Measurements from ENCODE around the gene MAD1L1.

The MAD1L1 gene

GRCh38 chr7:1913466-1914282 lies 319.1 kb downstream of the MAD1L1 start:
- DNase-seq (ENCODE audit: low spot score) = no peak

DNA sequence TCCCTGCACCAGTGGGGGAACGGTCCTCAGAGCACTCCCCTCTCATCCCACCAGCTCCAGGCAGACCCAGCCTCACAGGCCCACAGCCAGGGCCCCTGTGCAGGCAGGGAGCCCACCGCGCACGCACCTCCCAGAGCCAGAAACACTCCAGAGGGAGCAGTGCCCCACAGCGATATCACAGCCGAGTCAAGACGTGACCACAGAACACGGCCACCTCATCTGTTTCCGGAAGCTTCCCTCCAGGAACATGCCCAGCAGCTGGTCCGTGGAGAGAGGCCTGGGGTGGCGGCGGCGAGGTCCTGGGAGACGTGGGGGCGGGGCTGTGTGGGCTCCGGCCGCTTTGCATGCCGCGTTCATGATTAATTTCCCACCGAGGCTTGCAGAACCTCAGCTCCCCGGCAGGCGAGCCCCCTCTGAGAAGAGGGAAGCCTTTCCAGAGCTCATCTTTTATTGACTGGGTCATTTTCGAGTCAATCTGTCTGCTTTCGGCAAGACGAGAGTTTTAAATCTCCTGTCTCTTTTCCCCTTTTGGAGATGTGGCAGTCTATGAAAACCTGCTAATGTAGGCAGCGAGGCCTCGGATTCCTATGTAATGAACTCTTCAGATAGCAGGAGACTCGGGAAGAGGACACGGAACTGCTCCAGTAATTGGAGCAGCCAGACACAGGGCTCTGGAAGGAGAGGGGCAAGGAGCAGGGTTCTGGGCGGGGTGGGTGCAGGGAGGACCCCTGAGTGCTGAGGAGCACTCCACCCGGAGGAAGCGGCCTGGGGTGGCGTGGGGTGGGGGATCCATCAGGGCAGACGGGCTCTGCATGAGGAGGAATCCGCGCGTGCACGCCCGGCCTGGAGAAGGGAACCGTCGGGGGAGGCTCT lies 319.9 kb downstream of the MAD1L1 start:
- peak; percentile 77 for DNase-seq (ENCODE audit: low spot score)

DNA sequence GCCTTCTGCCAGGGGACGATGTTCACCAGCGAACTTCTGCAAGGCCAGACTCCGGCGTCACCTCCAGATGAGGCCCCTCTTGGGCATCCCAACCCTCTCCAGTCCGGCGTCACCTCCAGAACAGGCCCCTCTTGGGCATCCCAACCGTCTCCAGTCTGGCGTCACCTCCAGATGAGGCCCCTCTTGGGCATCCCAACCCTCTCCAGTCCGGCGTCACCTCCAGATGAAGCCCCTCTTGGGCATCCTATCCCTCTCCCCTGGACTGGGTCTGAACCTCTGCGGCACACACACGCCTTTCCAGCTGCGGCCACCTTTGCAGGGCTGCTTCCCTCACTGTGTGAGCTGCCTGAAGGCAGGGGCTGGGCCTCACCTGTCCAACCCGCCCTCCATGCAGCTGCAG lies 321.2 kb downstream of the MAD1L1 start:
- DNase-seq (ENCODE audit: low spot score) = no peak

GRCh38 chr7:1910827-1911226 lies 321.9 kb downstream of the MAD1L1 start:
- no peak for DNase-seq (ENCODE audit: low spot score)

- DNase-seq (ENCODE audit: low spot score) = no peak
These were observed 322.6 kb downstream of the MAD1L1 start for GRCh38 chr7:1910081-1910685.

DNA sequence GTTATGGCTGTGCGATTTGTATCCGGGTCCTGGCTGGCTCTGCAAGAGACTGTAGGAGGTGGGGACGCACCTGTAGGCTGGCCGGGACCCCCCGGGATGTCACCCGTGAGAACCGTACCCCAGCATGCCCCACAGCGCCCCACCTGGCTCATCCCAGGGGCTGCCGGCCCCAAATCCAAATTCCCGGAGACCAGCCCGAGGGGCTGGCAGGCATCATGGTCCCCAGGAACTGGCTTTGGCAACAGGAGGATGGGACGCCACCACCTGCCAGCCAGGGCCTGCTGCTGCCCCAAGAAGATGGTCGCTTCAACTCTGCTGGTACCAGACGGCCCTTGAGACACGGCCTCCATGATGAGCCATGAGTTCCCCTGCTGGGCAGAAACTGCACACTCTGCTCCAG lies 323.3 kb downstream of the MAD1L1 start:
- DNase-seq (ENCODE audit: low spot score) = no peak

DNA sequence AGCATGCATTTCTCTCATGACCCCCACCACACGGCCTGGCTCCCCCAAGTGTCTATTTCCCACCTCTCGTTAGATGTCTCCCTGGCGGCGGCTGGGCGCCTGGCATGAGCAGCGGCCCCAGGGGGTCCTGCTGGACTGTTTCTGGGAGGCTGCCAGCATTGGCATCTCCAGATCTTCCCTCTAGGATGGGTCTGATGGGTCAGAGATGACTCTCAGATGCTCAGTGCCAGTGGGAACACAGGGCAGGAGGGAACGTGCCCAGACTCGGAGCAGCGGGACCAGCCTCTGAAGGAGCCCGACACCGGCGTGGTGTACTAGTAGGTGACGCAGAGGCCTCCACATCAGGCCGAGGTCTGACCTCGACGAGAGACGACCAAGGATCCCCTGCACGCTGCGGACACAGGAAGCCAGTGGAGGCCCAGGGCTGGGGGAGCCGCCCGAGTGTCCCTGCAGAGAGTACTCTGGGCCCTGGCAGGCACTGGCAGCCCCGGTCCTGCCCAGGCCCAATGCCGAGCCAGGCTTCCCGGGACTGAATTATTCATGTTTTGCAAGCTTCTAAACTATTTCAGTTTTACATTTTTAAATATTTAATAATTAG lies 323.8 kb downstream of the MAD1L1 start:
- no peak for DNase-seq (ENCODE audit: low spot score)

DNA sequence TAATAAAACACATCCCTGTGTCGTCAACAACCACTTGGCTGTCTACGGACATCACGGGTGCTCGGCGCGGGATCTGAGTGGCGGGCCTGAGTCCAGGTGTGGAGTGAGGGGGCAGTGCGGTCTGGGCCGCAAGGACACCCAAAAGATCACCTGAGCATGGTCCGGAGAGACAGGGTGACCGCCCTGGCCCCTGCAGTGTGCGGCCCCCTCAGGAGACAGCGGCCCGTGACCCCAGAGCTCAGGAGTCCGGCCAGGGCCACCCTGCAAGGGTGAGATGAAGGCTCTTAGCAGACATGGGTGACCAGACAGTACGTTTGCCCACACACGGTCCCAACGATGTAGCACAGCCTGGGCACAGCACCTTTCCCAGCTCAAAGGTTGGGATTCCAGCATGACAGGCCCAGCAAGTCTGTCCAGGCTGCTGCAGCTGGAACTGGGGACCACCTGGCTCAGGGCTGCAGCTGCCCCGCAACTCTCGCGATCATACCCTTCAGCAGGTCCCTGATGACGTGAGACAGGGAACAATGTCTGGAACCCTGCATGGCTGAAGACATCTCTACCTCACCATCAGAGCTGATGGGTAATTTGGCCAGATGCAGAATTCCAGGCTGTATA lies 324.9 kb downstream of the MAD1L1 start:
- no peak for DNase-seq (ENCODE audit: low spot score)

DNA sequence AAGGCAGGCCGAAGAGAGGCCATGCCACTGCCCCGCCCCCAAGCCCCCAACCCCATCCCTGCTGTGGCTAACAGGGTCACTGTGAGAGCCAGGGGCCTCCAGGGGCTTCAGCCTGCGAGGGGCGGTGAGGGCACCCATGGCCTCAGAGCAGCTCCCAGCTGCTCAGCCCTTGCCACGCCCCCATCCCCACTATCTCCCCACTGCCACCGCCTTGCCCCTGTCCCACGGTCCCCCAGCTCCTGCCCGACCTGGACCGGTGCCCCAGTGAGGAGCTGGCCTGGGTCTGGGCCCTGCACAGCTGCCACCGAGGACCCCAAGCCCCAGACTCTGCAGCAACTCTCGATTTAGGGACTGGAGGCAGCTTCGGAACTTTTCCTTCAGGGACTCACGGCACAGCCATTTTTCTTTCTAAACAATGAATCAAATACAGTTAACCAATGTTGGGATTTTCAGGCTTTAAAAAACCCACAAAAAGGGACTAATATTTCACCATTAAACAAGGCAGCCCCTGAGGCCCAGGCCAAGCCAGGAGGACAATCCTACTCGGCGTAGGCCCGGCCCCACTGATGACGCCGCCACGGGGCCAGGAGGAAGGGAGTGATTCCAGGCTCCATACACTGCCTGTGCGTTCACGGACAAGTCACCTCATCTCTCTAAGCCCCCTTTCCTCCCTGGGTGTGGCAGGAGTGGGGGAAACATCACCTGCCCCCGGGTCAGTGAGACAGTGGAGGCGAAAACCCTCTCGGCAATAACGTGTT lies 325.6 kb downstream of the MAD1L1 start:
- DNase-seq (ENCODE audit: low spot score) = no peak

DNA sequence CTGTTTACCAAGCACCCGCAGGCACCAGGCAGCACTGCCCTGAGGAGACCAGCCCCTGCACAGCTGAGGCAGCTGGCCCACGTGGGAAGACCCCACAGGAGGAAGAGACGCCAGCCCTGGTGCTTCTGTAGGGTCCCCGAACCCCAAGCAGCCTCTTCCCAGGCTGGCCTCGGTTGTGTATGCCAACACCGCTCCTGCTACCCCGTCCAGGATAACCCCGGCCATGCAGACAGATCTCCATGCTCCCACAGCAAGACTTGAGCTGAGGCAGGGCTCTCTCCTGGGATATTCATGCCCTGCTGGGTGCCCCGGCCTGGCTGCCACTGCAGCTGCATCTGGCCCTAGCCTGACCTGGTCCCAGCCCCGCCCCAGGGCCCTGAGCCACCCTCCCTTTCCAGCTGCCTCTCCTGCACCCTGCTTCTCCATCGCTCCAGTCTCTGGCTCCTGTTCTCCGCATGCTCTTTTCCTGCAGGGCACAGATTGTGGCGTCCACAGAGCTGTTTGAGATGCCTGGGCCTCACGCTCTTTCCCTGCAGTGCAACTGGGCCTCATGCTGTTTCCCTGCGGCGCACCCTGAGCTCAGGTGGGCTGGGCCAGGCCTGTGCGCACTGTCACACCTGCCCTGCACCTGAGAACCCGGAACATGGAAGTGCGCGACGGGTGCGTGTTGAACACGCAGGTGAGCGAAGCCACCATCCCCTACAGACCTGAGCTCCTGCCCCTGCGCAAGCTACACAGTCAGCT lies 326.5 kb downstream of the MAD1L1 start:
- DNase-seq (ENCODE audit: low spot score) = no peak

- DNase-seq (ENCODE audit: low spot score) = no peak
These were observed 330.4 kb downstream of the MAD1L1 start for GRCh38 chr7:1902231-1902855.

GRCh38 chr7:1901431-1902210 lies 331.1 kb downstream of the MAD1L1 start:
- DNase-seq (ENCODE audit: low spot score) = no peak

- DNase-seq (ENCODE audit: low spot score) = no peak
These were observed 331.9 kb downstream of the MAD1L1 start for GRCh38 chr7:1900847-1901246.

DNA sequence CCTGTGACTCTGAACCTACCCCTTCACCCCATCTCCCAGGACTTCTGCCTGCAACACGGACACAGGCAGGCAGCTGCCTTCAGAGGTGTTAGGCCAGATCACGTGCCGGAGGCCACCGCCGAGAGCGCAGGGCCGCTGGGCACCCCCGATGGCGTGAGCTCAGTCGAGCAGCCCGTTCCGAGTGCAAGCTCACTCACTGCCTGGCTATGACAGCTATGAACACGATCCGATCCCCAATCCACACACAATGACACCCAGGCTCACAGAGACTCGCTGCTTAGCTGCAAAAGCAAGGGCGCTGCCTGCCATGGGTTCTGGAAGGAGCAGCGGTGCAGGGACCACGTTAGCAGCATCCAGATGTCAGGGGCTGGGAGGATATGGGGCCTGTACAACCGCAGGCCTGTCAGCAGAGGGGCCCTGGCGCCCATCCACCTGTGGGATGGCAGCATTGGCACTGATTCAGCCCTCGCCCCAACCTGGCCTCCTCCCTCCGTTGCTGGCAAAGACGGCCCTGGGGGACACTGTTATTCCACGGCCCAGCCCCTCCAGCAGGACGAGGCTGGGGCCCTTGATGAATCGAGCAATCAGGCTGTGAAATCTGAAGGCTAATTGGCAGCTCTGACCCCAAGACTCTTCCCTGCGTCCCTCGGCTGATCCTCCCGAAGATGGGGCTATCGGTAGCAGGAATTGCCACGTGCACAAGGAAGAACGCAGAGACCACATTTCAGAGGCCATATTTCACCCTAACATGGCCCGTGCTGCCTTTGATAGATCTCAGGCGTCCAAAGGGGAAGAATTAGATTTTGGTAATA lies 332.6 kb downstream of the MAD1L1 start:
- DNase-seq (ENCODE audit: low spot score) = no peak

- no peak for DNase-seq (ENCODE audit: low spot score)
These were observed 333.5 kb downstream of the MAD1L1 start for GRCh38 chr7:1899196-1899595.

DNA sequence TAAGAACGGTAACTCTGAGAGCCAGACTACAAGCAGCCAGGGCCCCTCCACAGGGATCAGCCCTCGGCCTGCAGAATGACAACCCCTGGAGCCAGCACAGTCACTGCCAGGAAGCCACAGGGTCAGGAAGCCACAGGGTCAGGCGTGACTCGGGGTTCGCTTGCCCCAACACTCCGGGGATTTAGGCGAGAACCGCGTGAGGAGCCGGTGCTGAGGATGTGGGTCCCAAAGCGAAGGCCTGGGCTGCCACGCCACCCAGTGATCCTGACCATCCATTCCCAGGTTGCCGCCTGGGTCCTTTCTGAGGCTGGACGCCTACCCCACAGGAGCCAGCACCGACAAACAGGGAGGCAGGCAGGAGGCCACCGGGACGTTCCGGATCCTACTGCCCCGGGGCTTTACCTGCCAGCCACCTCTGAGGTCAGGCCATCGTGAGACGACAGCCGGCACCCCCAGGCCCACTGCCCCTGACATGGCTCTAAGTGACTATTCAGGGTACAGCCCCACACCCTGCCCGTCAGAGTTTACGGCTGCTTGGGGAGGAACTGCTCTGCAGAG lies 334.0 kb downstream of the MAD1L1 start:
- no peak for DNase-seq (ENCODE audit: low spot score)

DNA sequence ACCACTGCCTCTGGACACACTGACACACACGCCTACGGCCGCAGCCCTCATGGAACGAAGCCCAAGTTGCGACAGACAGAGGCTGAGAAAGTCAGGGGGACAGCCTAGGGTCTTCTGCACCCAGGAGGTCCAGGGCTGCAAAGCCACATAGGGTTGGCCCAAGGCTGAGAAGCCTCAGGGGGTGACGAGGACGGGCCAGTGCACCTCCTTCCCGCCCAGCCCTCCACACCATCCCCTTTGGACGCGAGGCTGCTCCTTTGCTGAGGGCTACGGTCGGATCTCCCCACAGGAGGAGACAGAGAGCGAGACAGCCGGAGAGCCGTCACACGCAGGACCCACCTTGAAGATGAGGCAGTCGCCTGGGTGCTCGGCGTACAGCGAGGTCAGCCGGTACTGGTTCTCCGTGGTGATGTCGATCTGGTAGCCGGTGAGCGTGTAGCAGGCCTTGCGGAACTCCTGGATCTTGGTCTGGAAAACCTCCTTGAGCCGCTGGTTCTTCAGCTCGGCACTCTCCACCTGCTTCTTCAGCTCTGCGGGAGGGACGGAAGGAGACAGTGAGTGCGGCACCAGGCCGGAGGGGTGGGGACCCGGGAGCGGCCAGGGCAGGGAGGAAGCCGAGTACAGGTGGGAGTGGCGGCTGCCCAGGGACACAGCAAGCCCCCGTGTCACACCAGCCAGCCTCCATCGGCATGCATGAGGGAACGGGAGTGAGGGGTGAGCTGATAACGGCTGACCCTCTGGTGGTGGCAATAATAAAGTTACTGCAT lies 334.7 kb downstream of the MAD1L1 start:
- no peak for DNase-seq (ENCODE audit: low spot score)

Measured in iPS-NIHi11 (cell line).